Measurements from ENCODE around the gene MAML2.

DNA sequence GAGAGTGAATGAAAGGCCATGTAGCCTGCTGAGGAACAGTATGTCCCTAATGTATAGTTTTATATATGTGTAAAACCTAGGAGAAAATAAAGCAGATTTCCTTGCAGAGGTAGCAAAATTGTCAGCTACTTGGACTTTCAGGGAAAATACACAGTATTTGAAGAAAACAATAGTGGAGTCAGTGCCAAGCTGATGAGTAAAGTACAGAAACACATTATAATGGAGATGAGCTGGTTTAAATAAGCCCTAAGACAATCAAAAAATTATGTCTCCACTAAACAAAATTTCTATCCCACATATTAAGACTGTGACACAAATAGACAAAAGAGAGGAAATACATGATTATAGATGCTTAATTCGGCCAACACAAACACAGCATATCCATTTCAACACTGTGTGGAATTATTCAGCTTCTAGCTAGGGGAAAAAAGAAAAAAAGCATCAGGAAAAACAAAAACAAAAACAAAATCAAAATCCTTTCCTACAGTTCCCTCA, 75.9 kb downstream of the MAML2 start:
- TF ChIP-seq, protein P1, sequence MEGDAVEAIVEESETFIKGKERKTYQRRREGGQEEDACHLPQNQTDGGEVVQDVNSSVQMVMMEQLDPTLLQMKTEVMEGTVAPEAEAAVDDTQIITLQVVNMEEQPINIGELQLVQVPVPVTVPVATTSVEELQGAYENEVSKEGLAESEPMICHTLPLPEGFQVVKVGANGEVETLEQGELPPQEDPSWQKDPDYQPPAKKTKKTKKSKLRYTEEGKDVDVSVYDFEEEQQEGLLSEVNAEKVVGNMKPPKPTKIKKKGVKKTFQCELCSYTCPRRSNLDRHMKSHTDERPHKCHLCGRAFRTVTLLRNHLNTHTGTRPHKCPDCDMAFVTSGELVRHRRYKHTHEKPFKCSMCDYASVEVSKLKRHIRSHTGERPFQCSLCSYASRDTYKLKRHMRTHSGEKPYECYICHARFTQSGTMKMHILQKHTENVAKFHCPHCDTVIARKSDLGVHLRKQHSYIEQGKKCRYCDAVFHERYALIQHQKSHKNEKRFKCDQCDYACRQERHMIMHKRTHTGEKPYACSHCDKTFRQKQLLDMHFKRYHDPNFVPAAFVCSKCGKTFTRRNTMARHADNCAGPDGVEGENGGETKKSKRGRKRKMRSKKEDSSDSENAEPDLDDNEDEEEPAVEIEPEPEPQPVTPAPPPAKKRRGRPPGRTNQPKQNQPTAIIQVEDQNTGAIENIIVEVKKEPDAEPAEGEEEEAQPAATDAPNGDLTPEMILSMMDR (conservative IDR thresholded peaks at IDR 0.05) = no peak
- TF ChIP-seq ZFX (IDR thresholded peaks at IDR 0.05) = no peak

Data from C4-2B (cell line).